Testis (tissue), 2 donors: Measurements from ENCODE around the gene ADSL.

Source experiments
- POLR2A ChIP-seq: fragments of 450-650 bp; IDR thresholded peaks from one replicate; pipeline ENCODE4 v1.6.1; 2017; ENCODE audit warnings: antibody characterized with exemption, mild to moderate bottlenecking, moderate library complexity
- TF ChIP-seq, protein P1 (sequence below), 3 experiments: fragments of 450-650 bp in 2 of 3; fragments of 200-600 bp in 1 of 3; sonication (generic) in 1 of 3; IDR thresholded peaks; one replicate each; pipeline ENCODE4 v1.5.1; 2016 to 2019; ENCODE audit warnings: antibody characterized with exemption in 3 of 3, mild to moderate bottlenecking in 2 of 3, moderate library complexity in 1 of 3

DNA sequence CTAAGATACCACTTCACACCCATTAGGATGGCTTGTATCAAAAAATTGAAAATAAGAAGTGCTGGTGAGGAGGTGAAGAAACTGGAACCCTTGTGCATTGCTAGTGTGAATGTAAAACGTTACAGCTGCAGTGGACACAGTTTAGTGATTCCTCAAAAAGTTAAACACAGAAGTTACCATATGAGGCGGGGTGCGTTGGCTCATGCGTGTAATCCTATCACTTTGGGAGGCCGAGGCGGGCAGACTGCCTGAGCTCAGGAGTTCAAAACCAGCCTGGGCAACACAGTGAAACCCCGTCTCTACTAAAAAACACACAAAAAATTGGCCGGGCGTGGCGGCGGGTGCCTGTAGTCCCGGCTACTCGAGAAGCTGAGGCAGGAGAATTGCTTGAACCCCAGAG lies 67.6 kb downstream of the ADSL start:
- TF ChIP-seq, protein P1, sequence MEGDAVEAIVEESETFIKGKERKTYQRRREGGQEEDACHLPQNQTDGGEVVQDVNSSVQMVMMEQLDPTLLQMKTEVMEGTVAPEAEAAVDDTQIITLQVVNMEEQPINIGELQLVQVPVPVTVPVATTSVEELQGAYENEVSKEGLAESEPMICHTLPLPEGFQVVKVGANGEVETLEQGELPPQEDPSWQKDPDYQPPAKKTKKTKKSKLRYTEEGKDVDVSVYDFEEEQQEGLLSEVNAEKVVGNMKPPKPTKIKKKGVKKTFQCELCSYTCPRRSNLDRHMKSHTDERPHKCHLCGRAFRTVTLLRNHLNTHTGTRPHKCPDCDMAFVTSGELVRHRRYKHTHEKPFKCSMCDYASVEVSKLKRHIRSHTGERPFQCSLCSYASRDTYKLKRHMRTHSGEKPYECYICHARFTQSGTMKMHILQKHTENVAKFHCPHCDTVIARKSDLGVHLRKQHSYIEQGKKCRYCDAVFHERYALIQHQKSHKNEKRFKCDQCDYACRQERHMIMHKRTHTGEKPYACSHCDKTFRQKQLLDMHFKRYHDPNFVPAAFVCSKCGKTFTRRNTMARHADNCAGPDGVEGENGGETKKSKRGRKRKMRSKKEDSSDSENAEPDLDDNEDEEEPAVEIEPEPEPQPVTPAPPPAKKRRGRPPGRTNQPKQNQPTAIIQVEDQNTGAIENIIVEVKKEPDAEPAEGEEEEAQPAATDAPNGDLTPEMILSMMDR (IDR thresholded peaks at IDR 0.05), result no peak
- TF ChIP-seq POLR2A, result no peak
